H1 (cell line): Measurements from ENCODE around the gene WBP1L. TPM values are rescaled to one million over a fixed set of nuclear protein-coding genes. Genes with fewer than 3 reads are reported as not detected.

Experiments used
- CTCF ChIA-PET: fragments of 300-600 bp; sonication (Branson Sonifier 250); formaldehyde crosslinking; loops from one replicate; lab custom pipeline; 2021; ENCODE audit not compliant: partially characterized antibody; lab: Charles Lee
- POLR2A ChIA-PET: fragments of 300-600 bp; sonication (Branson Sonifier 250); formaldehyde crosslinking; loops from one replicate; lab custom pipeline; 2021; ENCODE audit warnings: inconsistent platforms; ENCODE audit not compliant: partially characterized antibody; lab: Charles Lee
- DNase-seq, 2 experiments: peaks; one replicate each; pipeline versions ENCODE4 v3.0.0 to v3.0.0-alpha.2; 2010 to 2022; ENCODE audit warnings: low spot score in 2 of 2, low read depth in 1 of 2, mixed read lengths in 1 of 2
- FAIRE-seq: peaks from 2 replicates; lab custom pipeline; 2011; peaks lifted over from hg19 to GRCh38; lab: Jason Lieb, UNC
- H2AFZ ChIP-seq: 2 replicates; pipeline ENCODE4 v1.8.1; 2012; ENCODE audit warnings: low read length, inconsistent platforms
- H2AK5ac ChIP-seq: 2 replicates; pipeline ENCODE4 v1.6.1; 2013; ENCODE audit warnings: low read depth, low read length
- H2BK120ac ChIP-seq: replicated peaks from 2 replicates; pipeline ENCODE3; 2013; ENCODE audit warnings: low read depth, low read length, inconsistent platforms
- H2BK12ac ChIP-seq: 2 replicates; pipeline ENCODE4 v1.6.1; 2013; ENCODE audit warnings: low read depth, low read length
- H2BK15ac ChIP-seq: 2 replicates; pipeline ENCODE4 v1.6.1; 2013; ENCODE audit warnings: low read length
- H2BK20ac ChIP-seq: 2 replicates; pipeline ENCODE4 v1.6.1; 2013; ENCODE audit warnings: low read length
- H2BK5ac ChIP-seq: 2 replicates; pipeline ENCODE4 v1.6.1; 2013; ENCODE audit warnings: low read depth, low read length
- H3K14ac ChIP-seq: 2 replicates; pipeline ENCODE4 v1.6.1; 2013; ENCODE audit warnings: inconsistent platforms; ENCODE audit not compliant: insufficient read length
- H3K18ac ChIP-seq: 2 replicates; pipeline ENCODE4 v1.6.1; 2013; ENCODE audit warnings: low read length; ENCODE audit errors: extremely low read depth
- H3K23ac ChIP-seq: 2 replicates; pipeline ENCODE4 v1.6.1; 2013; ENCODE audit warnings: inconsistent platforms; ENCODE audit not compliant: insufficient read length
- H3K23me2 ChIP-seq: 2 replicates; pipeline ENCODE4 v1.6.1; 2013; ENCODE audit warnings: low read depth, low read length
- H3K27ac ChIP-seq: 2 replicates; pipeline ENCODE4 v1.6.1; 2011; ENCODE audit warnings: low read depth, low read length, inconsistent platforms
- H3K27me3 ChIP-seq, 4 experiments: replicated peaks in 1 of 4; 1 replicate in 1 of 4; 2 replicates in 3 of 4; pipeline versions ENCODE4 v1.6.1 to v1.8.1; 2011 to 2013; ENCODE audit warnings: low read length in 3 of 4, mild to moderate bottlenecking in 3 of 4, inconsistent platforms in 2 of 4, mixed read lengths in 2 of 4, moderate library complexity in 1 of 4; ENCODE audit not compliant: control insufficient read depth in 3 of 4, insufficient read depth in 3 of 4; ENCODE audit errors: extremely low read depth in 1 of 4
- H3K36me3 ChIP-seq, 4 experiments: 2 replicates each; pipeline versions ENCODE4 v1.6.1 to v1.8.1; 2011 to 2013; ENCODE audit warnings: mild to moderate bottlenecking in 4 of 4, low read length in 3 of 4, moderate library complexity in 2 of 4, control low read depth in 1 of 4, inconsistent platforms in 1 of 4; ENCODE audit not compliant: insufficient read depth in 4 of 4, control insufficient read depth in 2 of 4
- H3K4ac ChIP-seq: replicated peaks from 2 replicates; pipeline ENCODE3; 2013; ENCODE audit warnings: low read length, low read depth, mixed read lengths, inconsistent platforms; ENCODE audit not compliant: insufficient read length
- H3K4me1 ChIP-seq, 4 experiments: replicated peaks in 1 of 4; 1 replicate in 1 of 4; 2 replicates in 3 of 4; pipeline versions ENCODE4 v1.6.1 to v1.8.1; 2011 to 2013; ENCODE audit warnings: low read length in 3 of 4, inconsistent platforms in 2 of 4, mixed read lengths in 1 of 4; ENCODE audit not compliant: insufficient read depth in 4 of 4, control insufficient read depth in 3 of 4
- H3K4me2 ChIP-seq, 2 experiments: 2 replicates each; pipeline versions ENCODE4 v1.6.1 to v1.8.1; 2011 to 2013; ENCODE audit warnings: low read depth in 2 of 2, low read length in 2 of 2, control low read depth in 1 of 2, inconsistent platforms in 1 of 2, mild to moderate bottlenecking in 1 of 2; ENCODE audit not compliant: insufficient read depth in 1 of 2
- H3K4me3 ChIP-seq, 4 experiments: fragments of 200-600, 300-600 bp in 1 of 4; sonication (generic), shearing (Covaris generic), sonication (Bioruptor Twin) in 1 of 4; 2 replicates each; pipeline versions ENCODE4 v1.5.1 to v1.8.1; 2011 to 2016; ENCODE audit warnings: low read length in 4 of 4, low read depth in 3 of 4, control low read depth in 2 of 4, inconsistent platforms in 2 of 4, mild to moderate bottlenecking in 2 of 4, mixed read lengths in 1 of 4, moderate library complexity in 1 of 4; ENCODE audit not compliant: insufficient read depth in 2 of 4; ENCODE audit errors: extremely low read depth in 1 of 4
- H3K56ac ChIP-seq: replicated peaks from 2 replicates; pipeline ENCODE3; 2013; ENCODE audit warnings: low read depth, mild to moderate bottlenecking, mixed read lengths, low read length, inconsistent platforms; ENCODE audit not compliant: insufficient read length
- H3K79me1 ChIP-seq: 2 replicates; pipeline ENCODE4 v1.6.1; 2013; ENCODE audit warnings: low read depth, low read length, control low read depth
- H3K79me2 ChIP-seq, 2 experiments: 2 replicates each; pipeline versions ENCODE4 v1.6.1 to v1.8.1; 2012 to 2013; ENCODE audit warnings: low read length in 2 of 2, mild to moderate bottlenecking in 2 of 2, inconsistent platforms in 1 of 2; ENCODE audit not compliant: insufficient read depth in 2 of 2, control insufficient read depth in 1 of 2
- H3K9ac ChIP-seq, 4 experiments: replicated peaks in 1 of 4; 1 replicate in 1 of 4; 2 replicates in 3 of 4; pipeline versions ENCODE4 v1.6.1 to v1.8.1; 2011 to 2013; ENCODE audit warnings: low read depth in 3 of 4, low read length in 3 of 4, control low read depth in 2 of 4, mild to moderate bottlenecking in 2 of 4, moderate library complexity in 2 of 4, inconsistent platforms in 1 of 4; ENCODE audit errors: extremely low read depth in 1 of 4
- H3K9me3 ChIP-seq, 2 experiments: 2 replicates each; pipeline versions ENCODE4 v1.6.1 to v1.8.1; 2012 to 2013; ENCODE audit warnings: mild to moderate bottlenecking in 2 of 2, moderate library complexity in 2 of 2, control low read depth in 1 of 2, inconsistent platforms in 1 of 2, low read depth in 1 of 2, low read length in 1 of 2, mixed read lengths in 1 of 2; ENCODE audit not compliant: insufficient read depth in 2 of 2
- H4K20me1 ChIP-seq, 2 experiments: replicated peaks in 1 of 2; 2 replicates each; pipeline versions ENCODE3 to v1.8.1; 2011 to 2013; ENCODE audit warnings: inconsistent platforms in 2 of 2, low read length in 2 of 2, mild to moderate bottlenecking in 1 of 2; ENCODE audit not compliant: insufficient read depth in 2 of 2, control insufficient read depth in 1 of 2
- H4K5ac ChIP-seq: 2 replicates; pipeline ENCODE4 v1.6.1; 2013; ENCODE audit warnings: low read length, low read depth, mixed read lengths, inconsistent platforms; ENCODE audit not compliant: insufficient read length
- H4K8ac ChIP-seq: 2 replicates; pipeline ENCODE4 v1.8.0; 2013; ENCODE audit warnings: mild to moderate bottlenecking, moderate library complexity, low read length, inconsistent platforms; ENCODE audit not compliant: insufficient read depth; ENCODE audit errors: extremely low read depth
- H4K91ac ChIP-seq: replicated peaks from 2 replicates; pipeline ENCODE3; 2013; ENCODE audit warnings: low read length, mixed read lengths, inconsistent platforms; ENCODE audit not compliant: insufficient read length
- CREB1 ChIP-seq: IDR thresholded peaks from 2 replicates; pipeline ENCODE4 v1.6.1; 2012; ENCODE audit warnings: inconsistent platforms
- CTBP2 ChIP-seq: IDR thresholded peaks from 2 replicates; pipeline ENCODE4 v1.7.0; 2011; ENCODE audit warnings: borderline replicate concordance, mild to moderate bottlenecking, moderate library complexity, mixed read lengths, low read length; ENCODE audit not compliant: insufficient read depth, insufficient read length
- CTCF ChIP-seq, 3 experiments: IDR thresholded peaks; 1 replicate in 2 of 3; 2 replicates in 1 of 3; pipeline versions ENCODE4 v1.5.1 to v1.6.1; 2011; ENCODE audit warnings: low read length in 3 of 3, mild to moderate bottlenecking in 3 of 3, inconsistent platforms in 2 of 3, low read depth in 1 of 3, moderate library complexity in 1 of 3; ENCODE audit not compliant: insufficient read depth in 1 of 3; ENCODE audit errors: control extremely low read depth in 1 of 3
- EGR1 ChIP-seq: IDR thresholded peaks from 2 replicates; pipeline ENCODE4 v1.6.1; 2011; ENCODE audit warnings: low read depth, low read length, borderline replicate concordance
- POLR2A ChIP-seq, 2 experiments: IDR thresholded peaks; 1 replicate in 1 of 2; 2 replicates in 1 of 2; pipeline ENCODE4 v1.6.1; 2011; ENCODE audit warnings: low read depth in 2 of 2, low read length in 2 of 2, mild to moderate bottlenecking in 2 of 2; ENCODE audit errors: control extremely low read depth in 1 of 2
- RAD21 ChIP-seq, 2 experiments: IDR thresholded peaks in 1 of 2; conservative IDR thresholded peaks in 1 of 2; 2 replicates each; pipeline ENCODE4 v1.6.1; 2011; ENCODE audit warnings: low read depth in 2 of 2, low read length in 2 of 2, improper control_type of control experiment in 1 of 2, inconsistent platforms in 1 of 2, mild to moderate bottlenecking in 1 of 2, moderate library complexity in 1 of 2
- SRF ChIP-seq: IDR thresholded peaks from 2 replicates; pipeline ENCODE4 v1.6.1; 2011; ENCODE audit warnings: mild to moderate bottlenecking, low read depth, low read length, moderate library complexity
- SUZ12 ChIP-seq: fragments of 200-600 bp; sonication (generic); IDR thresholded peaks from 2 replicates; pipeline ENCODE4 v1.6.1; 2012; ENCODE audit warnings: mild to moderate bottlenecking, inconsistent platforms, low read length, moderate library complexity, mixed read lengths
- TBP ChIP-seq: IDR thresholded peaks from 2 replicates; pipeline ENCODE4 v1.6.1; 2011; ENCODE audit warnings: low read depth, low read length, improper control_type of control experiment
- YY1 ChIP-seq: IDR thresholded peaks from 2 replicates; pipeline ENCODE4 v1.6.1; 2011; ENCODE audit warnings: low read depth, mild to moderate bottlenecking, low read length
- WGBS, 2 experiments: shearing (Covaris generic) in 1 of 2; methylation state at CpG; one replicate each; pipeline versions ENCODE4 v1.1.6 to v1.1.7; 2013 to 2015; ENCODE audit warnings: low lambda C conversion rate in 2 of 2, mixed read lengths in 2 of 2, inconsistent platforms in 1 of 2, low coverage in 1 of 2, missing lambda C conversion rate in 1 of 2; ENCODE audit not compliant: insufficient replicate concordance in 2 of 2, insufficient coverage in 1 of 2, insufficient read length in 1 of 2; ENCODE audit errors: extremely low coverage in 1 of 2, missing lambda C conversion rate in 1 of 2; 5-methylcytosine and 5-hydroxymethylcytosine counted together
- polyA plus RNA-seq, 7 experiments: library from polyadenylated mRNA; depleted of rRNA in 3 of 7; stranded (reverse) in 5 of 7; unstranded in 2 of 7; fragments of >200 nt in 5 of 7; fragments of 200-250 nt in 2 of 7; gene quantifications; 1 replicate in 5 of 7; 2 replicates in 1 of 7; 4 replicates in 1 of 7; pipeline versions ENCODE4 v1.2.1 to v1.2.3, GENCODE V29; 2011 to 2013; ENCODE audit warnings: missing spikeins in 2 of 7, mixed read lengths in 2 of 7
- total RNA-seq: library from RNA; stranded (reverse); fragmentation: NEBNext Ultra II Directional; extraction: Animal tissue kit (Norgen Biotek cat#: 25700); gene quantifications from 2 replicates; pipeline ENCODE4 v1.2.1, GENCODE V29; 2021

The WBP1L gene
- total and polyA plus RNA-seq, 2 of the 8 experiments (the other 6 are each of a cell fraction or from before 2014, with no cell fraction given) = 26.6 to 29.9 TPM

- H4K91ac ChIP-seq = peak overlapping the region; percentile 36
- DNase-seq (peak; percentile 62 to 88), FAIRE-seq (peak; percentile 85)
- H3K18ac ChIP-seq = no peak overlapping the region
- no peaks in the 10 kb centered on the region; the same call in 1 of the 2 replicates for H3K23me2 ChIP-seq
- no peak overlapping the region for H2BK5ac ChIP-seq
- 69% methylated on average over 11 of the region's 11 CpGs; no CpG with 5 or more reads in 1 of the 2 experiments for WGBS, 2 experiments
- H3K4me2 ChIP-seq = no peak overlapping the region
- H3K4me3 ChIP-seq = no peak overlapping the region
- CTCF ChIA-PET = interaction anchor here (0.6 to 11.3 kb wide), 38 partner anchors 8 to 478 kb away, joined by 3 to 118 read pairs (median 4); partner anchors contain the start of gene CNNM2
- peak overlapping the region; percentile 67; the same call in 1 of the 2 replicates for H2BK15ac ChIP-seq
- no peak overlapping the region for H3K9ac ChIP-seq
- no peak overlapping the region for H3K56ac ChIP-seq
- H2BK20ac ChIP-seq = 0 out of 2 replicates have a peak overlapping the region, but pooled peaks have one; percentile 2
- H2BK120ac ChIP-seq = no peak overlapping the region
- H3K79me2 ChIP-seq = no peaks in the 10 kb centered on the region
- H3K36me3 ChIP-seq = no peaks in the 10 kb centered on the region
- H3K9me3 ChIP-seq = no peaks in the 10 kb centered on the region
- H3K4ac ChIP-seq = no peak overlapping the region
- no peak overlapping the region for H3K14ac ChIP-seq
- no peaks in the 10 kb centered on the region for H3K79me1 ChIP-seq
- H3K27ac ChIP-seq = no peak overlapping the region
- TF ChIP-seq TBP (no peak), CTBP2 (no peak), SRF (no peak), CTCF (IDR thresholded peaks at IDR 0.05; ENCODE audit: control extremely low read depth in 1 of 3, insufficient read depth in 1 of 3, low read depth in 1 of 3, low read length in 3 of 3) (peak; percentile 88 to 96 (median 89)), YY1 (peak; percentile 59; the same call in 1 of the 2 replicates), RAD21 (IDR thresholded peaks at IDR 0.05 in 1 of 2, conservative IDR thresholded peaks at IDR 0.05 in 1 of 2; ENCODE audit: low read depth in 2 of 2, low read length in 2 of 2) (peak; percentile 96 to 99), POLR2A (IDR thresholded peaks at IDR 0.05; ENCODE audit: control extremely low read depth in 1 of 2, low read depth in 2 of 2, low read length in 2 of 2) (no peak), EGR1 (no peak), SUZ12 (no peak), CREB1 (no peak)
- H2AFZ ChIP-seq = peak overlapping the region; percentile 97
- no peaks in the 10 kb centered on the region for H4K20me1 ChIP-seq
- H3K4me1 ChIP-seq = 0 out of 7 replicates have a peak, but pooled peaks cover 0 to 2% (median 0%) of the 10 kb centered on the region in 4 experiments
- peak overlapping the region; percentile 39; the same call in 1 of the 2 replicates for H4K8ac ChIP-seq
- no peaks in the 10 kb centered on the region; a peak in 1 of 7 replicates for H3K27me3 ChIP-seq
- peak overlapping the region; percentile 42; the same call in 1 of the 2 replicates for H2BK12ac ChIP-seq
- POLR2A ChIA-PET = interaction anchor here (1.1 to 2.0 kb wide), 2 partner anchors 19 to 80 kb away, joined by 3 to 5 read pairs; partner anchors contain the start of gene BORCS7
- H2AK5ac ChIP-seq = no peak overlapping the region
- no peak overlapping the region for H3K23ac ChIP-seq
- H4K5ac ChIP-seq = no peak overlapping the region
These were observed 91.3 kb downstream of the WBP1L start for GRCh38 chr10:102835007-102835482.
